ENCODE results near the gene SLC25A4.
"Not testable (repeated sequence)": the region's sequence is repeated elsewhere in the genome, so short reads cannot be mapped to it uniquely, and the experiment has no call there.

The SLC25A4 gene

GRCh38 chr4:185100423-185100822, 42.6 kb upstream of the SLC25A4 start:
- in situ Hi-C loops (cut with HindIII; ENCODE audit: low sequenced_read_pairs) = no loop called here
- TF ChIP-seq, protein P1, sequence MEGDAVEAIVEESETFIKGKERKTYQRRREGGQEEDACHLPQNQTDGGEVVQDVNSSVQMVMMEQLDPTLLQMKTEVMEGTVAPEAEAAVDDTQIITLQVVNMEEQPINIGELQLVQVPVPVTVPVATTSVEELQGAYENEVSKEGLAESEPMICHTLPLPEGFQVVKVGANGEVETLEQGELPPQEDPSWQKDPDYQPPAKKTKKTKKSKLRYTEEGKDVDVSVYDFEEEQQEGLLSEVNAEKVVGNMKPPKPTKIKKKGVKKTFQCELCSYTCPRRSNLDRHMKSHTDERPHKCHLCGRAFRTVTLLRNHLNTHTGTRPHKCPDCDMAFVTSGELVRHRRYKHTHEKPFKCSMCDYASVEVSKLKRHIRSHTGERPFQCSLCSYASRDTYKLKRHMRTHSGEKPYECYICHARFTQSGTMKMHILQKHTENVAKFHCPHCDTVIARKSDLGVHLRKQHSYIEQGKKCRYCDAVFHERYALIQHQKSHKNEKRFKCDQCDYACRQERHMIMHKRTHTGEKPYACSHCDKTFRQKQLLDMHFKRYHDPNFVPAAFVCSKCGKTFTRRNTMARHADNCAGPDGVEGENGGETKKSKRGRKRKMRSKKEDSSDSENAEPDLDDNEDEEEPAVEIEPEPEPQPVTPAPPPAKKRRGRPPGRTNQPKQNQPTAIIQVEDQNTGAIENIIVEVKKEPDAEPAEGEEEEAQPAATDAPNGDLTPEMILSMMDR (IDR thresholded peaks at IDR 0.05; ENCODE audit: low read depth, low read length) = no peak
- H3K4me3 ChIP-seq (ENCODE audit: low read depth, low read length) = no peak overlapping the region
- DNase-seq (ENCODE audit: low read depth, low spot score) = no peak

DNA sequence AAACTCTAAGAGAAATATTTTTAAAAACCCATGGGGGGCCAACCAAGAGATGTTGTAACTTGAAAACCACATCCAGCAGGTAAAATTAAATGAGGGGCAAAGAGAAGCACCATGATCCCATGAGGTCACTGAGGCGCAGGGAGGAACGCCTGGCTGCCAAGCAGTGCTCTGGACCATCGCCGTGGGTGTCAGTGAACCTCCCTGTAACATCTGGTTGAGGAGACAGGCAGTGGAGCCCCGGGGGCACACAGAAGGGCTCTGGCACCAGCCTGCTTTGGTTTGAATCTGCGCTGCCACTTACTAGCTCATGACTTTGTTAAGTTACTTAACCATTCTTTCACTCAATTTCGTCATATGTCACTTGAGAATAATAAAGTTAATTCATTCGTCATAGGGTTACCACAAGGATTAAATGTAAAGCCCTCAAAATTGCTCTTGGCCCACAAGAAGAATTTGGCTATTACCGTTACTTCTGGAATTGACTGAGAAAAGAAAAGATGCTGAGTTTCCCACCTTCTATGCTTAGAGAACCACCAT, 41.6 kb upstream of the SLC25A4 start:
- TF ChIP-seq, protein P1 (IDR thresholded peaks at IDR 0.05; ENCODE audit: low read depth, low read length) = no peak
- in situ Hi-C loops (cut with HindIII; ENCODE audit: low sequenced_read_pairs) = no loop called here
- no peak overlapping the region for H3K4me3 ChIP-seq (ENCODE audit: low read depth, low read length)
- no peak for DNase-seq (ENCODE audit: low read depth, low spot score)

DNA sequence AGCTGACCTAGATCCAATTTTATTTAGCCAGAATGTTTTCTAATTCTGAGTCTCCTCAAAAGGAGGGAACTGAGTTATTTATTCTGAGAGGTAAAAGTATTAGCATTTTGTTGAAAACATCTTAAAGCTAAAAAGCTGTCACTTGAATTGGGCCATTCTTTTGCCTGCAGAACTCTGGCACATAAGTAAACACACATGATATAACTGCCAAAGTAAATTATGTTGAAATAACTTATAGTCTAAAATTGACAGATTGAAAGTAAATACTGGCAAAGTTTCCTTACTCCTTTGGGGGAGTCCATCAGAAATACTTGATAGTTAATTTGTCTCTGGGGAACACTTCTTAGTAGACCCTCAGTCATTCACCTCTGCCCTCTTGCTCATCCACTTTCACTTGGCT, 38.3 kb upstream of the SLC25A4 start:
- DNase-seq (ENCODE audit: low read depth, low spot score) = no peak
- TF ChIP-seq, protein P1 (IDR thresholded peaks at IDR 0.05; ENCODE audit: low read depth, low read length) = no peak
- in situ Hi-C loops (cut with HindIII; ENCODE audit: low sequenced_read_pairs) = no loop called here
- H3K4me3 ChIP-seq (ENCODE audit: low read depth, low read length) = no peak overlapping the region

DNA sequence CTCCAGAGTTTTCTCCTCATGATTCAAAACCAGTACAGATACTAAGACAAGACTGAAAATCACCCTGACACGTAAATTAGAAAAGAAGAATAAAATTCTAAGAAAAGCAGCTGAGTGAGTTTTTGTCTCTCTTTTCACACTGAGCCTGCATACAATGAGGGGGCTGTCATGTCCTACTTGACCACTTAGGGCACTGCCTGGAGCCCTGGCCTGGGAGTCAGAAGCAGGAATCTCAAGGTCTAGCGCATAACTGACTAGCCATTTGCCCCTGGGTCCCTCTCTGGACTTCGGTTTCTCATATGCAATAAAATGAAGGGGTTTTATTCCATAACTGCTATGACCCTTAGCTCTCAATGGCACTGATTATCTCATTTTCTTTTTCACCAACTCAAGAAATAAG, 36.7 kb upstream of the SLC25A4 start:
- in situ Hi-C loops (cut with HindIII; ENCODE audit: low sequenced_read_pairs) = no loop called here
- H3K4me3 ChIP-seq (ENCODE audit: low read depth, low read length) = no peak overlapping the region
- DNase-seq (ENCODE audit: low read depth, low spot score) = no peak
- TF ChIP-seq, protein P1 (IDR thresholded peaks at IDR 0.05; ENCODE audit: low read depth, low read length) = no peak

DNA sequence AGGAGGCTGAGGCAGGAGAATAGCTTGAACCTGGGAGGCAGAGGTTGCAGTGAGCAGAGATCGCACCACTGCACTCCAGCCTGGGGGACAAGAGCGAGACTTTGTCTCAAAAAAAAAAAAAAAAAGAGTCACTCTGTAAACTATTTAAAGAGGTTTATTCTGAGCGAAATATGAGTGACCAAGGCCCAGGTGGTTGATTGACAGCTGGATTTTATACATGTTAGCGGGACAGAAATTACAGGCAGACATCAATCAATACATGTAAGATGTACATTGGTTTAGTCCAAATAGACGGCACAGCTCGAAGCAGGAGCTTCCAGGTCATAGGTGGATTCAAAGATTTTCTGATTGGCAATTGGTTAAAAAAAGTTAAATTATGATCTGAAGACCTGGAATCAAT, 35.5 kb upstream of the SLC25A4 start:
- in situ Hi-C loops (cut with HindIII; ENCODE audit: low sequenced_read_pairs); H3K4me3 ChIP-seq (ENCODE audit: low read depth, low read length): not testable (repeated sequence)

DNA sequence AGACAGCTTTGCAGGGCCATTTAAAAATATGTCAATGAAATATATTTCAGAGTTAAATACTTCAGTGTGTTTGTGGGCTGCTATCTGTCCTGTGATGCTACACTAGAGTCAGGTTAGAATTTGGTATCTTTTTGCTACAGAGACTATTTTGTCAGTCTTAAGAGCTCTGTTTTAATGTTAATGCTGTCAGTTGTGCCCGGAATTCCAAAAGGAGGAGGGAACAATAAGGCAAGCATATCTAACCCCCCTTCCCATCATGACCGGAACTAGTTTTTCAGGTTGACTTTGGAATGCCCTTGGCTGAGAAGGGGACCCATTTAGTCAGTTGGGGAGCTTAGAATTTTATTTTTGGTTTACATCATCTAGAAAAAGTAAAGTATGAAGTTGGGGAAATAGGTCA, 34.9 kb upstream of the SLC25A4 start:
- H3K4me3 ChIP-seq (ENCODE audit: low read depth, low read length) = no peak overlapping the region
- in situ Hi-C loops (cut with HindIII; ENCODE audit: low sequenced_read_pairs) = no loop called here
- TF ChIP-seq, protein P1 (IDR thresholded peaks at IDR 0.05; ENCODE audit: low read depth, low read length) = no peak
- no peak for DNase-seq (ENCODE audit: low read depth, low spot score)

More for the DNA sequence above, 35.5 kb upstream of the SLC25A4 start:
- not testable (repeated sequence) for DNase-seq (ENCODE audit: low read depth, low spot score)

DNA sequence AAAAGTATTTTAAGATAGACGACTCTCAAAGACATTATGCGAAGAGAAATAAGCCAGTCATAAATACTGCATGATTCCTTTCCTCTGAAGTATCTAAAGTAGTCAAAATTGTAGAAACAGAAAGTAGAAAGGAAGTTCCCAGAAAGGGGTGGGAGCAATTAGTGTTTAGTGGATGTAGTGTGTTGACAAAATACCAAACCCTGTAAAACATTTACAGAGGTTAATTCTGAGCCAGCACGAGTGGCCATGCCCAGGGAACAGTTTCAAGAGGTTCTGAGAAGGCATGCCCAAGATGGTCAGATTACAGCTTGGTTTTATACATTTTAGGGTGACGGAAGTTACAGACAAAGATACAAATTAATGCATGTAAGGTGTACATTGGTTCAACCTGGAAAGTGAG, 34.4 kb upstream of the SLC25A4 start:
- TF ChIP-seq, protein P1 (IDR thresholded peaks at IDR 0.05; ENCODE audit: low read depth, low read length) = no peak
- no peak for DNase-seq (ENCODE audit: low read depth, low spot score)
- no peak overlapping the region for H3K4me3 ChIP-seq (ENCODE audit: low read depth, low read length)
- in situ Hi-C loops (cut with HindIII; ENCODE audit: low sequenced_read_pairs) = no loop called here
